Suprapubic skin (tissue), 3 donors: ENCODE results near the gene UXS1.

Experiments used
- CTCF ChIP-seq, 2 donors: fragments of 200-600 bp in 1 of 2; fragments of 450-650 bp in 1 of 2; sonication (generic) in 1 of 2; IDR thresholded peaks; one replicate each; pipeline ENCODE4 v1.5.1; 2016 to 2019; ENCODE audit warnings: antibody characterized with exemption in 2 of 2, mild to moderate bottlenecking in 1 of 2, moderate library complexity in 1 of 2
- EP300 ChIP-seq: sonication (generic); formaldehyde crosslinking; IDR thresholded peaks from one replicate; pipeline ENCODE4 v1.6.1; 2017; ENCODE audit warnings: antibody characterized with exemption
- POLR2A ChIP-seq, 2 donors: fragments of 450-650 bp; IDR thresholded peaks; one replicate each; pipeline ENCODE4 v1.6.1; 2017; ENCODE audit warnings: antibody characterized with exemption in 2 of 2, mild to moderate bottlenecking in 2 of 2, moderate library complexity in 2 of 2

- TF ChIP-seq EP300 (no peak), POLR2A (IDR thresholded peaks at IDR 0.05) (no peak), CTCF (IDR thresholded peaks at IDR 0.05) (no peak)
Observed at GRCh38 chr2:106187273-106187891, 6.7 kb downstream of the UXS1 start.
